OCI-LY3 (cell line): ENCODE data around the gene BOLA1.

Experiments
- H2AFZ ChIP-seq: fragments of 200-600, 300-600 bp; shearing (Covaris generic); 2 replicates; pipeline ENCODE4 v1.6.0; 2014; ENCODE audit warnings: antibody characterized with exemption, low read depth, low read length
- H3K27ac ChIP-seq: fragments of 200-600, 300-600 bp; sonication (generic); 2 replicates; pipeline ENCODE4 v1.5.1; 2014; ENCODE audit warnings: mild to moderate bottlenecking, low read length, moderate library complexity, mixed read lengths
- H3K27me3 ChIP-seq: fragments of 200-600, 300-600 bp; sonication (generic); 2 replicates; pipeline ENCODE4 v1.6.1; 2014; ENCODE audit warnings: low read depth, low read length, mixed read lengths
- H3K36me3 ChIP-seq: fragments of 200-600, 300-600 bp; sonication (generic); replicated peaks from 2 replicates; pipeline ENCODE3; 2014; ENCODE audit warnings: low read depth, low read length, mixed read lengths
- H3K4me1 ChIP-seq: fragments of 300-600, 200-600 bp; sonication (generic); 2 replicates; pipeline ENCODE4 v1.6.1; 2014; ENCODE audit warnings: low read length, mixed read lengths
- H3K4me2 ChIP-seq: fragments of 200-600, 300-600 bp; sonication (generic); 2 replicates; pipeline ENCODE4 v1.6.1; 2014; ENCODE audit warnings: low read length, mixed read lengths
- H3K4me3 ChIP-seq: fragments of 300-600, 200-600 bp; sonication (generic); 2 replicates; pipeline ENCODE4 v1.5.1; 2014; ENCODE audit warnings: antibody characterized with exemption, mild to moderate bottlenecking, low read length, moderate library complexity
- H3K79me2 ChIP-seq: fragments of 300-600, 200-600 bp; shearing (Covaris generic); 2 replicates; pipeline ENCODE4 v1.6.1; 2014; ENCODE audit warnings: mild to moderate bottlenecking, low read length, mixed read lengths
- H3K9ac ChIP-seq: fragments of 300-600, 200-600 bp; shearing (Covaris generic); 2 replicates; pipeline ENCODE4 v1.6.0; 2014; ENCODE audit warnings: mild to moderate bottlenecking, low read length, moderate library complexity
- H3K9me3 ChIP-seq: fragments of 200-600, 300-600 bp; shearing (Covaris generic); 2 replicates; pipeline ENCODE4 v1.6.1; 2014; ENCODE audit warnings: low read length, mixed read lengths; ENCODE audit not compliant: insufficient read depth
- H4K20me1 ChIP-seq: fragments of 200-600, 300-600 bp; sonication (generic); 2 replicates; pipeline ENCODE4 v1.6.1; 2016; ENCODE audit warnings: low read length, mixed read lengths; ENCODE audit not compliant: insufficient read depth
- EZH2phosphoT487 ChIP-seq: fragments of 200-600 bp; shearing (Covaris generic); IDR thresholded peaks from 2 replicates; pipeline ENCODE4 v1.6.1; 2018; ENCODE audit warnings: antibody characterized with exemption, mixed run types, low read depth
- TF ChIP-seq, protein P1 (sequence below): fragments of 200-600, 300-600 bp; sonication (generic); IDR thresholded peaks from 2 replicates; pipeline ENCODE4 v1.5.1; 2014; ENCODE audit warnings: antibody characterized with exemption, low read length, low read depth

BOLA1 gene

DNA sequence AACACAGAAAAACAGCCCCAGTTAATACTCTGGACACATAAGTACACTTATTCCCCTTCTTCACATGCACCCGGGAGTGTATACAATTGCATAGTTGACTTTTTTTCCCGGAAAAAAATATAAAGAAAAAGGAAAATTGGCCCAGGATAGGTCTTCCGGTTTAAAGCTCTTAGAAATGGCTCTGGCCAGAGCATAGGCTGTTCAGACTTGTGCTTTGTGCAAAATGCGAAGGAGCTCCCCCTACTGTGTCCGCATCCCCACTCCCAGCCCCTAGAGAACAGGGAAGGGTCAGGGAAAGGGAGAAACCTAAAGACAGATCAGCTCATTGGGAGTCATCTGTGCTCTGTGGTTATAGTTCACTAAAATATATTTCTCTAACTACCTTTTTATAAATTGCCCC lies 42.8 kb downstream of the BOLA1 start:
- H3K36me3 ChIP-seq, result peaks cover 3% of the 10 kb centered on the region
- no peaks in the 10 kb centered on the region for H4K20me1 ChIP-seq
- H3K4me3 ChIP-seq, result no peak overlapping the region
- no peaks in the 10 kb centered on the region for H3K79me2 ChIP-seq
- no peak overlapping the region for H2AFZ ChIP-seq
- peaks cover 14% of the 10 kb centered on the region for H3K4me1 ChIP-seq
- TF ChIP-seq, protein P1, sequence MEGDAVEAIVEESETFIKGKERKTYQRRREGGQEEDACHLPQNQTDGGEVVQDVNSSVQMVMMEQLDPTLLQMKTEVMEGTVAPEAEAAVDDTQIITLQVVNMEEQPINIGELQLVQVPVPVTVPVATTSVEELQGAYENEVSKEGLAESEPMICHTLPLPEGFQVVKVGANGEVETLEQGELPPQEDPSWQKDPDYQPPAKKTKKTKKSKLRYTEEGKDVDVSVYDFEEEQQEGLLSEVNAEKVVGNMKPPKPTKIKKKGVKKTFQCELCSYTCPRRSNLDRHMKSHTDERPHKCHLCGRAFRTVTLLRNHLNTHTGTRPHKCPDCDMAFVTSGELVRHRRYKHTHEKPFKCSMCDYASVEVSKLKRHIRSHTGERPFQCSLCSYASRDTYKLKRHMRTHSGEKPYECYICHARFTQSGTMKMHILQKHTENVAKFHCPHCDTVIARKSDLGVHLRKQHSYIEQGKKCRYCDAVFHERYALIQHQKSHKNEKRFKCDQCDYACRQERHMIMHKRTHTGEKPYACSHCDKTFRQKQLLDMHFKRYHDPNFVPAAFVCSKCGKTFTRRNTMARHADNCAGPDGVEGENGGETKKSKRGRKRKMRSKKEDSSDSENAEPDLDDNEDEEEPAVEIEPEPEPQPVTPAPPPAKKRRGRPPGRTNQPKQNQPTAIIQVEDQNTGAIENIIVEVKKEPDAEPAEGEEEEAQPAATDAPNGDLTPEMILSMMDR, result no peak
- TF ChIP-seq EZH2phosphoT487, result no peak
- no peak overlapping the region for H3K27ac ChIP-seq
- no peaks in the 10 kb centered on the region for H3K9me3 ChIP-seq
- H3K9ac ChIP-seq, result no peak overlapping the region
- no peak overlapping the region for H3K4me2 ChIP-seq
- H3K27me3 ChIP-seq, result no peaks in the 10 kb centered on the region

DNA sequence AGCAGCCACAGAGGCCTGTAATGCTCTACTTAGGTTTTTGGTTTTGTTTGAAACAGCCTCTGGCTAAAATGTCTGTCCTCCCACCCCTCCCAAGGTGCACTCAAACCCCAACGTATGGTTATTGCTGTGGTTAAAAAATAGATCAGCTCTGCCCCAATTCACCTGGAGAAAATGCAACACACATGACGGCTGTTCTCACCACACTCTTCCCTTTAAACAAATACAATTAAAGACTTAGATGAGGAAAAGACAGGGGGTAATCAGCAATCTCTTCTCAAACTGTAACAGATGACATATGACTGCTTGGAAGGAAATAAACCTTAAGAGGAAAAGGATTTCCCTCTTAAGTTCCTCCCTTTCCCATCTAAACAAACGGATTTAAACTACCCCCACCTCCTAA lies 43.5 kb downstream of the BOLA1 start:
- no peak overlapping the region for H3K9ac ChIP-seq
- no peaks in the 10 kb centered on the region for H3K79me2 ChIP-seq
- no peaks in the 10 kb centered on the region for H3K9me3 ChIP-seq
- no peak overlapping the region for H3K4me3 ChIP-seq
- peaks cover 3% of the 10 kb centered on the region for H3K36me3 ChIP-seq
- H3K4me1 ChIP-seq, result peaks cover 8% of the 10 kb centered on the region
- H3K4me2 ChIP-seq, result no peak overlapping the region
- no peak overlapping the region for H3K27ac ChIP-seq
- H2AFZ ChIP-seq, result no peak overlapping the region
- no peaks in the 10 kb centered on the region for H3K27me3 ChIP-seq
- TF ChIP-seq, protein P1, result no peak
- no peak for TF ChIP-seq EZH2phosphoT487
- H4K20me1 ChIP-seq, result no peaks in the 10 kb centered on the region

DNA sequence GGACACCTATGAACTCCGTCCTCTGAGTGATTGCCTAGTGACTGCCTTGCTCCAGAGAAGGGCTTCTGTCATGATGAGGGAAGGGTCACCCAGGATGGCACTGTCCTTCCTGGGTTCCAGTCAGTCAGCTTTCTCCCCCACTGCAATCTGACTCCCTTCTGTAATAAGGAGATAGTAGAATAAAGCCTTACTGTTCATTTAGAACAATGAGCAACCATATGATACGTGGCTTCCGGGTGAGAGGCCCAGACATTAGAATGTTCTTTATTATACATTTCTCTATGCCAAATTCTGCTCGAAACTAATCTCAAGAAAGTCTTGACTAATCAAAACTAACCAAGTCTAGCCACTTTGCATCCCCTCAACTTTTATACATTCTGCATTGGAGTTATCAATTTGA lies 45.8 kb downstream of the BOLA1 start:
- Histone ChIP-seq H4K20me1 (no peaks in the 10 kb centered on the region), H3K27me3 (no peaks in the 10 kb centered on the region), H3K9ac (no peak overlapping the region), H3K27ac (no peak overlapping the region), H3K9me3 (no peaks in the 10 kb centered on the region), H3K4me3 (no peak overlapping the region), H2AFZ (no peak overlapping the region), H3K36me3 (peaks cover 3% of the 10 kb centered on the region), H3K4me2 (no peak overlapping the region), H3K79me2 (no peaks in the 10 kb centered on the region), H3K4me1 (no peaks in the 10 kb centered on the region)
- TF ChIP-seq, protein P1, result no peak
- TF ChIP-seq EZH2phosphoT487, result no peak

DNA sequence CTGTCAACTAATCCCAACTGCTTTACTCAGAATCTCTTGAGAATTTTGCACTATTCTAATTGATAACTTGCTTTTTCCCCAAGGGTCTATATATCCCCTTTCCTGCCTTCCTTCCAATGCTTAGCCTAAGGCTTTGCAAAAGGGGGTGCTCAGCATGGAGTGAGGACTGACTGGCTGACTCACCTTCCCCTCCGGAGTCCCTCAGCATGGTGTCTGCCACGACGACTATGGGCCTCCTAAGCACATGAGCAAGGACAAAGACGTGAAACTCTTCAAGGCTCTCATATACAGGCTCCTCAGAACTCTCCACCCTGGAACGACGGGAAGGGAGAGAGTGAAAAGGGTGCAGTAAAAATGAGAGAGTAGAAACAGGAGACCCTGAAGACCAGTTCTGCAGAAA lies 50.5 kb downstream of the BOLA1 start:
- peaks cover 3% of the 10 kb centered on the region for H3K36me3 ChIP-seq
- H3K27me3 ChIP-seq, result no peaks in the 10 kb centered on the region
- no peaks in the 10 kb centered on the region for H3K4me1 ChIP-seq

More for the DNA sequence above, 50.5 kb downstream of the BOLA1 start:
- TF ChIP-seq, protein P1, result no peak
- no peak overlapping the region for H2AFZ ChIP-seq
- no peak overlapping the region for H3K4me3 ChIP-seq
- H3K9ac ChIP-seq, result no peak overlapping the region
- H3K4me2 ChIP-seq, result no peak overlapping the region
- H3K27ac ChIP-seq, result no peak overlapping the region
- no peaks in the 10 kb centered on the region for H3K79me2 ChIP-seq
- no peaks in the 10 kb centered on the region for H3K9me3 ChIP-seq
- H4K20me1 ChIP-seq, result no peaks in the 10 kb centered on the region
